GM19372 (cell line): ENCODE results near the gene DUSP19.
A peak's percentile ranks its signal among the peaks of the same experiment; 100 is the strongest.

Source experiments
- ATAC-seq: cut with Tn5 transposase; IDR thresholded peaks from one replicate; pipeline ENCODE4 v1.9.1; 2021; ENCODE audit warnings: mild to moderate bottlenecking, low read depth, moderate library complexity; ENCODE audit not compliant: unreplicated experiment

DUSP19 gene

GRCh38 chr2:183124222-183124956 lies 45.8 kb downstream of the DUSP19 start, which contains the start of gene NUP35:
TSS of gene NUP35 (plus strand) at chr2:183124443. CDS start at chr2:183124458, 15 bp downstream.
- ATAC-seq: peak; percentile 83

- no peak for ATAC-seq
Observed at GRCh38 chr2:183124957-183125255, 46.4 kb downstream of the DUSP19 start.

- no peak for ATAC-seq
Observed at GRCh38 chr2:183125659-183126341, 47.3 kb downstream of the DUSP19 start.

- ATAC-seq: no peak
Observed at GRCh38 chr2:183126635-183127034, 48.1 kb downstream of the DUSP19 start.

- no peak for ATAC-seq
Observed at GRCh38 chr2:183134016-183134415, 55.5 kb downstream of the DUSP19 start.

GRCh38 chr2:183148955-183149354 lies 70.4 kb downstream of the DUSP19 start:
- no peak for ATAC-seq

- no peak for ATAC-seq
Observed at GRCh38 chr2:183149489-183149888, 70.9 kb downstream of the DUSP19 start.
